Stimulated activated CD4-positive, alpha-beta T cell treated with anti-CD3 and anti-CD28 coated beads, Interleukin-2, amount 100 ng/mL, for 24 hours (primary cell): ENCODE results near the gene DNAJA3.

ENCODE experiments used
- DNase-seq, 2 donors: peaks; one replicate each; pipeline ENCODE4 v3.0.0-alpha.2; 2020

Gene DNAJA3

DNA sequence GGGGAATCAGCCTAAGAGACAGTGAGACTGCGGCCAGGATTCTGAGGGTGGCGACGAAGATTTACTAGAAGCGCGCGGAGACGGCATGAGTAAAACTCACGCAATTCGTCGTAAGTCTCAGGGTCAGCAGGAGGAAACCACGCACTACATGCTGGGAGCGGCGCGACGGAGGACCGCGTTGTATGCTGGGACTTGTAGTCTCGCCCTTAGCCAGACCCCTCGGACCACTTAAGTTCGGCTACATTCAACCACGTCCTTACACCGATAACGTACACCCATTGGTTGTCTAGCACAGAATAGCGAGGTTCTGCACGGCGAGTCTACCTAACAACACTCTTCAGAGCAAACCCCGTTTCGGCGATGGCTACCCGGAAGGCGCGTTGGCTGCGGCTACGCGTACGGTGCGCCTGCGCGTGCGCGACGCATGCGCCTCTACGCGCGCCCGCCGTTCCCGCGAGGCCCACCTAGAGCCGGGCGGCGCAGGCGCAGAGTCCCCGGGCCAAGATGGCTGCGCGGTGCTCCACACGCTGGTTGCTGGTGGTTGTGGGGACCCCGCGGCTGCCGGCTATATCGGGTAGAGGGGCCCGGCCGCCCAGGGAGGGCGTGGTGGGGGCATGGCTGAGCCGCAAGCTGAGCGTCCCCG lies at the start of gene DNAJA3:
TSS of gene DNAJA3 (plus strand) at position 491 of the 643 bp plus-strand sequence. CDS start at position 505, 14 bp downstream.
- DNase-seq = peak; percentile 92 to 93

DNA sequence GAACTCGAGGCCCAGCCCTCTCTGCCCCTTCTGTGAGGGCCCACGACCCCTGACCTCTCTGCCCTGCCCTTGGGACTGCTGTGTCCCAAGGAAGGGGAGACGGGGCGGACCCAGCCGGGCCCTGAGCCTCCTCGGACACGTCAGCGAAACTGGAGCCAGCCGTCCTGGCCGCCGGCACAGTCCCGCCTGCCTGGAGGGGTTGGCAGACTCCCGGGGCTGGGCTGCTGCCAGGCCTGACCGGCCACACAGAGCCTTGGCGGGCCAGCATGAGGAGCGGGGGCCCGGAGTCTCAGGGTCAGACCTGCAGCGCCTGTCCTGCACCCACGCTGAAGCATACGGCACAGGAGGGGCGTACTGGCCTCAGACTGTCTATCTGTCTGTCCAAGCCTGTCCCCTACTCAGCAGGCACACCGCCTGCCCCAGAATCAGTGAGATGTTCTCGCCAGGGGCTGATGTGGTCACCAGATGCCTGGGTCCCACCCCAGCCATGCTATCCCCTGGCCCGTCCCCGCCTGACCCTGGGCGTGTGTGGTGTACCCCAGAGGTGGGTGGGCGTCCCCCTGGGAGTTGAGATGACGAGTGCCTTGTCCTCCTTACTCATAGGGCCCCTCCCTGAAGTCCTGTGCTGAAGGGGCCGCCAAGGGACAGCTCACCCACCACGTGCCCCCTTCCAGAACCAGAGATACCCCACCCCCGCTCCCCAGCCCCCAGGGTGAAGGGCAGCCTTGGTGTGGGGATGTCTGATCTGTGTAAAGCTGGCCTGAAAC lies 49.4 kb upstream of the DNAJA3 start:
- DNase-seq = no peak

DNA sequence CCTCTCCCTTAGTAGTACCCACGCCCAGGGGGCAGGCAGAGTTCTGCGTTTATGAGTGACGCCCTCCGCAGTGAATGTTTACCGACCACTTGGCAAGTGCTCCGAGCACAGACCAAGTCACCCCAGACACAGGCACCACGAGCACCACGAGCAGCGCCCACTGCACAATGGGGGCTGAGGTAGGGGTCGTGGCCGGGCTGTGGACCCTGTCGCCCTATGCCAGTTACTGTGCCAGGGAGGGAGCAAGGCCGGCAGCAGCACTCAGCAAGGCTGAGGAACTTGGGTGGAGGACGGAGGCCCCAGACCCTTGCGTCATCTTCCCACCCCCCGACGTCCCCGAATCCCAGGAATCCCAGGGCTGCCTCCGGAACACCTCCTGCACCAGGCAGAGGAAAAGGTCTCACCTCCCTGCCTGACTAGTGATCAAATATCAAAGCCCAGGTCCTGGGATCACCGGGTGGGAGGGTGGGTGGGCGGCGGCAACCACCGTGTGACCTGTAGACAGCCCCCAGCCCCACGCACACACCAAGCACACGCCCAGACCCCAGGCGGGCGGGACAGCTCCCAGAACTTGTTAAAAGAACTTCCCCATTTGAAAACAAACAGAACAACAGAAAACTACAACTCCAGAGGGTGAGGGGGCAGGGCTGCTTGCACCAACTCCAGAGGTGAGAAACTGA lies 48.6 kb upstream of the DNAJA3 start:
- no peak for DNase-seq

DNA sequence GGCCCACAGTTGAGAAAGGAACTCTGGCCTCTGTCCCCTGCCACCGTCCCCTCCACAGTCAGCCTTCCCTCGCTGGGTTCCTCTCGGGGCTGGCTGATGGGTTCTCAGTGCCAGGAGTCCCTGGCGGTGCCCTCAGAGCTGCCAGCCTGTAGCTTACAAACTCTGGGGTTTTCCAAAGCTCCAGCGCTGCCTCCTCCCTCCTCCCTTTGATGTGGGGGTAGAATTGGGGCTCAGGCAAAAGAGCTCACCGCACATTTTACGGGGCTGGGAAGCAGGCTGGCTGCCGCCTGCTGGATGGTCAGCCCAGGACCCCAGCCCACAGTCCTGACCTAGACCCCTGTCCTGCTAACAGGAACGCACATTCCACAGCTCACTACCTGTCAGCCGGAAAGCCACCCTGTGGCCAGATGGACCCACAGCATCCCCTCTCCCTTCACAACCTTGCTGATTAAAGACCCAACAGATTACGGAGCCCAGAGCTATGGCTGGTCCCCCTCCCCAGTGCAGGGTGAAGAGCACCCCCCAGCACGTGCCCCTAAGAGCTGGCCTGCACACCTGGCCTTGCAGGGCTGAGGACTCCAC lies 48.0 kb upstream of the DNAJA3 start:
- DNase-seq = no peak

DNA sequence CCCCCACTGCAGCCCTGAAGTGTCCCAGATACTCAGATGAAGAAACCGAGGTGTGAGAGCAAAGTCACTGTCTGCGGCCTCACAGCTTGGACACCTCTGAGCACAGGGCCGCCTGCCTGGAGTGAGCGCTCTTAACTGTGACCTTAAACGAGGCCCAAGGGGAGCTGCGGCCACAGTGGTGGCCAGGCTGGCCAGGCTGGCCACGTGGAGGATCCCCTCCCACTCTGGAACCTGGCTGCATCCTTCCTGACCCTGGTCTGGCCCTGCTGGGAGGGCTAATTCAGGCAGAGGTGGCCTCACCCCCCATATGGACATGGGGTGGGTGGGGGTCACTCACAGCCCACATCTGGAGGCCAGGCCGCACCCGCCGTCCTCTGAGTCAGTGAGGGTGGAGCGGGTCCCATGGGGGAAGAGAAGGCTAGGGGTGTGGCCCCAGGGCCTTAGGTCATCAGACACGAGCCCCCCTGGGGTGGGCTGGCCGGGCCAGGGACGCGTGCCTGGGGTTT lies 47.5 kb upstream of the DNAJA3 start:
- no peak for DNase-seq

DNA sequence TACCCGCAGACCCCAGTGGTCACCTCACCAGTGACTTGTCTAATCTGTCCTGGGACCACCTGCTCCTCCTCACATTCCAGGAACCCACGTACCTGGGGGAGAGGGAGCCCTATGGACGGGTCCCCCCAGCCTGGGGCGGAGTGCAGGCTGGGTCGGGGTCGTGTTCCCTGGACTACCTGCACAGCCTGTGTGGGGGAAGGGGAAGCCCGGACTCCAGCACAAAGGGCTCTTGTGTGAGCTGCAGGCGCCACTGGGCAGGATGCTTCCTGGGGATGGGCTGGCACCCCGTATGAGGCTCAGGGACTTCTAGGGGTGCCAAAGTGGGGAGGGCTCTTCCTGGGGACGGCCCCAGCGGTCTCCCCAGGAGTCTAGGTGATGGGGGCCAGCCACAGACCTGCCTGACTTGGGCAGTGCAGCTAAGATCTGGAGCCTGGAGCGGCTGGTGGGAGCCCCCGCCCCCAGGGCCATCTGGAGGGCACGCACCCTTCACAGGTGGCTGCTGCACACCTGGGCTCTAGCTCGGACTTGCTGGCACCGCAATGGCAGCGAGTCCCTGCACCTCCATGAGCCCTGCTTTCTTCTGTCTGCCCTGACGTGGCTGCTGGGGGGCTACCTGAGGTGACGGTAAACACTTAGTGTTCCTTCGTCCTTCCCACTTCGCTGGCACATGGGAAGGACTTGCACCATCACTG lies 46.5 kb upstream of the DNAJA3 start:
- DNase-seq = no peak

DNA sequence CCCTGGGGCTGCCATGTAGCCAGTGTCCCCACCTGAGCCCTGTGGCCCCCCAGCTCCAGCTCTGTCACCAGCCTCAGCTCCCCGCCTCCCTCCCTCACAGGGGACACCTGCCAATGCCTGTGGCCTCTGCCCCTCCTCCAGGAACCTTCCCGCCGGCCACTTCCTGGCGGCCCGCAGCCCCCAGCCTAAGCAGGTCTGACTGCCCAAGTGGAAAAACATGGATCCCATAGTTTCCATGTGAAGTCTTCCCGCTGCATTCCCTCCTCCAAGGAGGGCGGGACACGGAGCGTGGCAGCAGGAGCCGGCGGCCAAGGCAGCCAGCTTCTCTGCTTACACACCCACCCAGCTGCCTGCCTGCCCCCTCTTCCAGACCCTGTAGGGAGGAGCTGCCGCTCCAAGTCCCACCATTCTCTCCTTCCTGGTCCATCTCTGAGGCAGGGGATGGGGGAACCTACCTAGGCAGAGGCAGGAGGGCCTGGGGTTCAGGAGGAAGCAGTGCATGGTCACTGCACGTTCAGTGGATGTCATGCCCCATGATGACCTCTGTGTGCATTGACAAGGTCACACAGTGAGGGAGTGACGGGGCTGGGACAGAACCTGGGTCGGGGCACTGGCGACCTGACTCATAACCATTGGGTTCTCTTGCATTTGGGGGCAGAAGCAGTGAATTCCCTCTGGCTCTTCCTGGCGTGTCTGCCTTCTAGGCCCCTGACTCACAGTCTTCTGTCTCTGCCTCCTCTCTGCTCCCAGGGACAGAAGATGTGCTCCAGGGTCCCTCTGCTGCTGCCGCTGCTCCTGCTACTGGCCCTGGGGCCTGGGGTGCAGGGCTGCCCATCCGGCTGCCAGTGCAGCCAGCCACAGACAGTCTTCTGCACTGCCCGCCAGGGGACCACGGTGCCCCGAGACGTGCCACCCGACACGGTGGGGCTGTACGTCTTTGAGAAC lies 45.3 kb upstream of the DNAJA3 start:
- DNase-seq = no peak

DNA sequence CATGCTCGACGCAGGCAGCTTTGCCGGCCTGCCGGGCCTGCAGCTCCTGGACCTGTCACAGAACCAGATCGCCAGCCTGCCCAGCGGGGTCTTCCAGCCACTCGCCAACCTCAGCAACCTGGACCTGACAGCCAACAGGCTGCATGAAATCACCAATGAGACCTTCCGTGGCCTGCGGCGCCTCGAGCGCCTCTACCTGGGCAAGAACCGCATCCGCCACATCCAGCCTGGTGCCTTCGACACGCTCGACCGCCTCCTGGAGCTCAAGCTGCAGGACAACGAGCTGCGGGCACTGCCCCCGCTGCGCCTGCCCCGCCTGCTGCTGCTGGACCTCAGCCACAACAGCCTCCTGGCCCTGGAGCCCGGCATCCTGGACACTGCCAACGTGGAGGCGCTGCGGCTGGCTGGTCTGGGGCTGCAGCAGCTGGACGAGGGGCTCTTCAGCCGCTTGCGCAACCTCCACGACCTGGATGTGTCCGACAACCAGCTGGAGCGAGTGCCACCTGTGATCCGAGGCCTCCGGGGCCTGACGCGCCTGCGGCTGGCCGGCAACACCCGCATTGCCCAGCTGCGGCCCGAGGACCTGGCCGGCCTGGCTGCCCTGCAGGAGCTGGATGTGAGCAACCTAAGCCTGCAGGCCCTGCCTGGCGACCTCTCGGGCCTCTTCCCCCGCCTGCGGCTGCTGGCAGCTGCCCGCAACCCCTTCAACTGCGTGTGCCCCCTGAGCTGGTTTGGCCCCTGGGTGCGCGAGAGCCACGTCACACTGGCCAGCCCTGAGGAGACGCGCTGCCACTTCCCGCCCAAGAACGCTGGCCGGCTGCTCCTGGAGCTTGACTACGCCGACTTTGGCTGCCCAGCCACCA lies 44.4 kb upstream of the DNAJA3 start:
- DNase-seq = no peak

DNA sequence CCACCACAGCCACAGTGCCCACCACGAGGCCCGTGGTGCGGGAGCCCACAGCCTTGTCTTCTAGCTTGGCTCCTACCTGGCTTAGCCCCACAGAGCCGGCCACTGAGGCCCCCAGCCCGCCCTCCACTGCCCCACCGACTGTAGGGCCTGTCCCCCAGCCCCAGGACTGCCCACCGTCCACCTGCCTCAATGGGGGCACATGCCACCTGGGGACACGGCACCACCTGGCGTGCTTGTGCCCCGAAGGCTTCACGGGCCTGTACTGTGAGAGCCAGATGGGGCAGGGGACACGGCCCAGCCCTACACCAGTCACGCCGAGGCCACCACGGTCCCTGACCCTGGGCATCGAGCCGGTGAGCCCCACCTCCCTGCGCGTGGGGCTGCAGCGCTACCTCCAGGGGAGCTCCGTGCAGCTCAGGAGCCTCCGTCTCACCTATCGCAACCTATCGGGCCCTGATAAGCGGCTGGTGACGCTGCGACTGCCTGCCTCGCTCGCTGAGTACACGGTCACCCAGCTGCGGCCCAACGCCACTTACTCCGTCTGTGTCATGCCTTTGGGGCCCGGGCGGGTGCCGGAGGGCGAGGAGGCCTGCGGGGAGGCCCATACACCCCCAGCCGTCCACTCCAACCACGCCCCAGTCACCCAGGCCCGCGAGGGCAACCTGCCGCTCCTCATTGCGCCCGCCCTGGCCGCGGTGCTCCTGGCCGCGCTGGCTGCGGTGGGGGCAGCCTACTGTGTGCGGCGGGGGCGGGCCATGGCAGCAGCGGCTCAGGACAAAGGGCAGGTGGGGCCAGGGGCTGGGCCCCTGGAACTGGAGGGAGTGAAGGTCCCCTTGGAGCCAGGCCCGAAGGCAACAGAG lies 43.5 kb upstream of the DNAJA3 start:
- DNase-seq = no peak

DNA sequence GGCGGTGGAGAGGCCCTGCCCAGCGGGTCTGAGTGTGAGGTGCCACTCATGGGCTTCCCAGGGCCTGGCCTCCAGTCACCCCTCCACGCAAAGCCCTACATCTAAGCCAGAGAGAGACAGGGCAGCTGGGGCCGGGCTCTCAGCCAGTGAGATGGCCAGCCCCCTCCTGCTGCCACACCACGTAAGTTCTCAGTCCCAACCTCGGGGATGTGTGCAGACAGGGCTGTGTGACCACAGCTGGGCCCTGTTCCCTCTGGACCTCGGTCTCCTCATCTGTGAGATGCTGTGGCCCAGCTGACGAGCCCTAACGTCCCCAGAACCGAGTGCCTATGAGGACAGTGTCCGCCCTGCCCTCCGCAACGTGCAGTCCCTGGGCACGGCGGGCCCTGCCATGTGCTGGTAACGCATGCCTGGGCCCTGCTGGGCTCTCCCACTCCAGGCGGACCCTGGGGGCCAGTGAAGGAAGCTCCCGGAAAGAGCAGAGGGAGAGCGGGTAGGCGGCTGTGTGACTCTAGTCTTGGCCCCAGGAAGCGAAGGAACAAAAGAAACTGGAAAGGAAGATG lies 42.8 kb upstream of the DNAJA3 start:
- DNase-seq = no peak

DNA sequence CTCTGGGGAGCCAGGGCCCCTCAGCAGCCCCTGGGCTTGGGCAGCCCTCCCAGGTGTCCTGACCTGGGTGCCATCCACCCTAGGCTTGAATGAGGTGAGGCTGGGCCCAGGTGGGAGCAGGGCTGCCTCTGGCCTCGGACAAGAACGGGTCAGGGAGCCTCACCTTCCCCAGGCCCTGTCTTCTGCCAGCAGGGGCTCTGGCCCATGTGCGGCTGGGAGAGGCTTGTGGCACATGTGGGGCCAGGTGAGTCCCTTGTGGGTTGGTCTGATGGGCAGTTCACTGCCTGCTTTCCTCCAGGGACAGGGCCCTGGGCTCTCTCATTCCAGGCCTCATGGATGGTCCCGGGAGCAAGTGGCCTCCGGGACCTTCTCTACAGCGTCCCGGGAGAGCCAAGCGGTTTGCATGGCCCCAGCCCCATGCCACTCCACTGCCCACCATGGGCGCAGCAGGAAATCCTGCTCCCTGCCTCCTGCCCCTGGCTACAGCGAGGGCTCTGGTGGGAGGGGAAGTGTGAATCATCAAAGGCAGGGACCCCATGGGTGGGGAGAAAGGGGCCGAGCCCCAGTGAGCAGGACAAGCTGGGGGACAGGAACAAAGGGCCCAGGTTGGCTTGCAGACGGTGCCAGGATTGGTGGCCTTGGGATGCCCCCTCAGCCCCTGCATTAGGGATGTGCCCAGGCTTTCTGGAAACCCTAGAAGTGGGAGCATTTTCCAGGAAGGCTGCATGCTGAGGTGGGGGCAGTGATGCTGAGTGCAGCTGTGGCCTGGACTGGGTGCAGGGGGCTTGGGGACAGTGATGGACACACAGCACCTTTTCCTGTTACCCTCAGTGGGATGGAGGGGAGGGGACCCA lies 41.9 kb upstream of the DNAJA3 start:
- no peak for DNase-seq

DNA sequence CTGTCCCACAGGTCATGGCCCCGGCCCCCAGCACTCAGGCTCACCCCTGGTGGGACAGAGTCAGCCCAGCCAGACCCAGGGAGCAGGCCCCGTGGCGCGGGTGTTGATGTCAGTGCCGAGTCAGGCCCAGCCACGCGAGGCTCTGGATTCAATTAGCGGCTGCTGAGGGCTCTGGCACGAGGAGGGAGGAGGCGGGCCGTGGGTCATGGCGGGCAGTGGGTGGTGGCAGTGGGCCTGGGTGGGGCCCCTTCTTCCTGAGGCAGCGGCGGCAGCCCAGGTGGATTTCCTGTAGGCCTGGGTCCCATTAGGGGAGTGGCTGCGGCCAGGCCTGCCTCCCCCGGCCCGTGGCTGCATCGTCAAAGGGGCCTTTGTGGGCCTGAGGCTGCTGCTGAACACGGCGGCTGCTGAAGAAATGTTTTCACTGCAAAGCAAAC lies 41.1 kb upstream of the DNAJA3 start:
- DNase-seq = no peak

DNA sequence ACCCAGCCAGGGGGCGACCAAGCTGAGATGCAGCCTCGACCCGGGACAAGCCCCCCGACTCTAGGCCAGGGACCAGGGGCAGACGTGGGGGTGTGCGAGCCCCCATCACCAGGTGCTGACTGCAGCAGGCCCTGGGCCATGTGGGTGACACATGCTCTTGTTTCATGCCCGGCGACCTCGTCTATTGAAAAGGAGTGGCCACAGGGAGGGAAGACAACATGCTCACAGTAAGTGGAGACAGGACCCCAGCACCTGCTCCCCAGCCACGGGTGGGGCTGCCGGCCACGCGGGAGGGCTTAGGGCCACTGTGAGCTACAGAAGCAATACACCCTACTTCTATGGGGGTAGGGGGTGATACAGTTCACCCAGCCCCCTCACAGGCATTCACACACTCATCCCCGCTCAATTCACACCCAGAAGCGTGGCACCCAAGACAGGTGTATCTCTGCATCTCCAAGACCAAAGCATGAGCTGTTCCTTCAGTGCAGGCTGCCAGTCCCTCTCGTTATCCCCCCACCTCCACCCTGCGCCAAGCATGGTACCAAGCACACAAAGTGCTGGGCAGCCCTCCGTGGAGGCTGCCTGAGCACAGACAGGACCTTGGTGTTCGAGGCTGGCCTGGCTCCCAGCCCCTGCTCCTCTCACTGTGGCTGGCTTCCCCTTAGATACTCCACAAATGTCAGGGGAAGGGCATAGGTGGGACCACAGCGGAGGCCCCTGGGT lies 40.4 kb upstream of the DNAJA3 start:
- no peak for DNase-seq

DNA sequence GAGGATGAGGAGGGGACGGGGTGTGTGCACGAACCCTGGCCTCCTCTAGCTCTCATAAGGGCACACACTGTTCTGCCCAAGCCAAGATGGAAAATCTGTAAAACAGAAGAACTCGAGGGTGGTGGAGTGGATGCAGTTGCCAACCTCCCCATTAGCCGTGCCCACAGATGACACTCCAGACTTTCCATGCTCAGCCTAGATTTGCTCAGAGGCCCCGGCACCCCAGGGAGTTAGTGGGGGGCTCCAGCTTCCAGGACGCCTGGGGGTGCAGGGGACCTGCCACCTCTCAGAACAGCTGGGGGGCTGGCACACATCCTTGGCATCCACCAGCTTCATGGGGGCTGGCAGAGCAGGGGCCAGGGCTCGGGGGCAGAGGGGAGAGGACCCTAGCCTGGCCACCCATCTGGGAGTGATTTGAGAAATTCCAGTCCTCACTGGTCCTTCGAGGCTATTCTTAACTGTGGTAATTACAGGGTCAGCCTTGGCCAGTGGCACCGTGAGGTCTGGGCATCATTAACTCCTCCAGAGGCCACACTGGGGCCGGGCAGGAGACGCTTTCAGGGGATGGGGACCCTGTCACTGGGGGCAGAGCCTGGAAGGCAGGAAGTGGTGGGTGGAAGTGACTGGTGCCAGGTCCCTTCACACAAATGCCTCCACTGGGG lies 39.7 kb upstream of the DNAJA3 start:
- no peak for DNase-seq

DNA sequence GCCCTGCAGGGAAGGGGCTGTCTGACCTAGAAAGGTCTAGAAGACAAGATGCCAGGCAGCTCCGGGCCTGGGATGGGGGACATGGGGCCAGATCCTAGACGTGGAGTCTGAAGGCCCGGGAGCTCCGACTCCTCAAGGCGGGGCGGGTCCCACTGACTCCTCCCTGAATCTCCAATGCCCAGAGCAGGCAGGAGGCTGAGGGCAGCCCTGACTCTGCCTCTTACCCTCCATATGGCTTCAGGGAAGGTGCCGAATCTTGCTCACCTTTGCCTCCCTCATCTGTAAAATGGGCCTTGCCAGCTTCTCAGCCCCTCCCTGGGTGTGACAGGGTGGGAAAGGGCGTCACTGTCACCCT lies 39.2 kb upstream of the DNAJA3 start:
- DNase-seq = no peak

DNA sequence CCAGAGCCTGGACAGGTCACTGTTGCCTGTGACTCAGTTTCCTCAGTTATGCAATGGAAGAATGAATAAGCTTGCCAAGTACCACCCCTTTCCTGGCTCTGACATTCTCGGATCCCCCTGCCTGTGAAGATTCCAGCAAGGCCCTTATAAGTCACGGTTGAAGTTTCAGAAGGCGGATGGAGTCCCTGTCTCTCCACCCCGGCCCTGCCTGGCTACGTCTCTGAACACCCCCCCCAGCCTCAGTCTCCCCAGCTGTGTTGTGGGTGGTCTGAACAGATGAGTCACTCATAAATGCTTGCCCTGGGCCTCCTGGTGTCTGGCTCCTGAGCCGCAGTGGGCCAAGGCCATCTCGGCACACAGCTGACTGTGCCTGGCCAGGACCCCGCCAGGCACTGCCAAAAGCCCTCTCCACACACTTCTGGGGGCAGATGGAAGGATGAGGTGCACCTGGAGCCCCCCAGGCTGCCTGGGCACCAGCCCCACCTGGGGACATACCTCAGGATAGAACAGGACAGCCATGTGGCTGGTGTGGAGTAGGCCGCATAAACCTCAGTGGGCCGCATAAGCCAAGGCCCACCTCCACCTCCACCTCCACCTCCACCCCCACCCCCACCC lies 38.6 kb upstream of the DNAJA3 start:
- no peak for DNase-seq

DNA sequence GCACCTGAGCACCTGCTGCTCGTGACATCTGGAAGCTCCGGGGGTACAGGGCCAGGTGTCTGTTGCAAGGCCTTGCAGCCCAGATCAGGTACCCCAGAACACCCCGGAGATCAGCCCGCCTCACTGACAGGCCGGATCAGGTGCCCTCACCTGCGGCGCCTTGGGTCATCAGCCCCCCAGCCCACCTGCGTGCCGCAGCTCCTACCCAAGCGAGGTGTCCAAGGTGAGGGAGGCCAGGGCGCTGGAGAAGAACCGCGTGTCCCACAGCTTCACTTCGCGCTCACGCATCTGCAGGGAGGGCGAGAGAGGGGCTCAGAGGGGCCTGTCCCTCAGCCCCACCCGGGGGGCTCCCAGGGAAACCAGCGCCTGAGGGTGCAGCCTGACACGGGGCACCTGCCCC lies 37.9 kb upstream of the DNAJA3 start:
- DNase-seq = no peak
